ENCODE results near the gene PGF. TPM values are rescaled to one million over a fixed set of nuclear protein-coding genes. Genes with fewer than 3 reads are reported as not detected.

PGF gene
- total RNA-seq, 1 donor from 2014 or later: 3.2 TPM

GRCh38 chr14:74962046-74962445 lies 6.6 kb upstream of the PGF start:
- TF ChIP-seq, protein P1, sequence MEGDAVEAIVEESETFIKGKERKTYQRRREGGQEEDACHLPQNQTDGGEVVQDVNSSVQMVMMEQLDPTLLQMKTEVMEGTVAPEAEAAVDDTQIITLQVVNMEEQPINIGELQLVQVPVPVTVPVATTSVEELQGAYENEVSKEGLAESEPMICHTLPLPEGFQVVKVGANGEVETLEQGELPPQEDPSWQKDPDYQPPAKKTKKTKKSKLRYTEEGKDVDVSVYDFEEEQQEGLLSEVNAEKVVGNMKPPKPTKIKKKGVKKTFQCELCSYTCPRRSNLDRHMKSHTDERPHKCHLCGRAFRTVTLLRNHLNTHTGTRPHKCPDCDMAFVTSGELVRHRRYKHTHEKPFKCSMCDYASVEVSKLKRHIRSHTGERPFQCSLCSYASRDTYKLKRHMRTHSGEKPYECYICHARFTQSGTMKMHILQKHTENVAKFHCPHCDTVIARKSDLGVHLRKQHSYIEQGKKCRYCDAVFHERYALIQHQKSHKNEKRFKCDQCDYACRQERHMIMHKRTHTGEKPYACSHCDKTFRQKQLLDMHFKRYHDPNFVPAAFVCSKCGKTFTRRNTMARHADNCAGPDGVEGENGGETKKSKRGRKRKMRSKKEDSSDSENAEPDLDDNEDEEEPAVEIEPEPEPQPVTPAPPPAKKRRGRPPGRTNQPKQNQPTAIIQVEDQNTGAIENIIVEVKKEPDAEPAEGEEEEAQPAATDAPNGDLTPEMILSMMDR (IDR thresholded peaks at IDR 0.05): no peak
- Mint-ChIP-seq H3K4me1 (ENCODE audit: low read depth) (no peaks in the 10 kb centered on the region), H3K9me3 (ENCODE audit: low read depth) (no peaks in the 10 kb centered on the region), H3K27me3 (ENCODE audit: low read depth) (peaks cover 10% of the 10 kb centered on the region), H3K36me3 (ENCODE audit: low read depth) (no peaks in the 10 kb centered on the region), H3K4me3 (ENCODE audit: unreplicated experiment) (no peak overlapping the region), H3K27ac (ENCODE audit: unreplicated experiment) (no peak overlapping the region)
- DNase-seq (ENCODE audit: low spot score): no peak

DNA sequence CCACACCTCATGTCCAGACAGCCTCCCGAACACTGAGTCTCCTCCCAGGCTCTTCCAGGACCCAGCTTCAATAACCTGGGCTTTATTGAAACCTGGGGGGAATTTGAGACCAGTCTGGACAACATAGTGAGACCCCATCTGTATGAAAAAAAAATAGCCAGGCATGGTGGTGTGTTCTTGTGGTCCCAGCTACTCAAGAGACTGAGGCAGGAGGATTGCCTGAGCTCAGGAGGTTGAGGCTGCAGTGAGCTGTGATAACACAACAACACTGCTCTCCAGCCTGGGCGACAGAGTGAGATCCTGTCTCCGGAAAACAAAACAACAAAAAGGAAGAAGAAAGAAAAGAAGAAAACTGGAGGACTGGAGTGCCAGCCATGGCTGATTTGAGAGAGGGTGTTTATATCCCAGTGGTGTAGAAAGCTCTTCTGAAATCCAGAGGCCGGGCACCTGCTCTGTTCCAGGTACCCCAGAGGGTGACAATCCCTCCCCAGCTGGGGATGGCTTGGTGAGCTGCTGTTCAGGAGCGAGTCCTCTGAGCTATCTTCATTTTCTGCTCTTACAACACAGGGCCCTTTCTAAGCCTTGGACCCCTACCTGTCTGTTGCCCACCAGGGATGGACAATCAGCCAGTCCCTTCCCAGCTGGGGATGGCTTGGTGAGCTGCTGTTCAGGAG lies 6.0 kb upstream of the PGF start:
- no peak for DNase-seq (ENCODE audit: low spot score)
- H3K36me3 Mint-ChIP-seq (ENCODE audit: low read depth): no peaks in the 10 kb centered on the region
- H3K9me3 Mint-ChIP-seq (ENCODE audit: low read depth): no peaks in the 10 kb centered on the region
- TF ChIP-seq, protein P1 (IDR thresholded peaks at IDR 0.05): no peak
- H3K4me3 Mint-ChIP-seq (ENCODE audit: unreplicated experiment): no peak overlapping the region
- H3K27ac Mint-ChIP-seq (ENCODE audit: unreplicated experiment): no peak overlapping the region
- H3K27me3 Mint-ChIP-seq (ENCODE audit: low read depth): peaks cover 10% of the 10 kb centered on the region
- H3K4me1 Mint-ChIP-seq (ENCODE audit: low read depth): no peaks in the 10 kb centered on the region

DNA sequence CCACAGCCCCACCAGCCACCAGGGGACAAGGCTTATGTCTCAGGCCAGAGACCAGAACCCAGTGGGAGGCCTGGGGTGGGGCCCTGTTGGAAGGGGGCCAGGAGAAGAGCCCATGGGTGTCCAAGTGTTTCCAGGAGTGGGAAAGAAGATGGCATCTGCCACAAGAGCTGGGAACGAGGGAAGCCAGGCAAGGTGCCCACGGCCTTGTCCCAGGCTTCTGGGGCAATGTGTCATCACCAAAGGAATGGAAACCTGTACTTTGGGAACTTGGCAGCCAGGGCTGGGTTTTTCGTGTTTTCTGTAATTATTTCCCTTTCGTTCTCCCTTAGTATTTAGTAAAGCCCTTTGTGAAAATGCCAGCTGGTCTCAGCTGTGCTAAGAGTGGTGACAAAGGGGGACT lies 5.3 kb upstream of the PGF start:
- TF ChIP-seq, protein P1 (IDR thresholded peaks at IDR 0.05): no peak
- H3K36me3 Mint-ChIP-seq (ENCODE audit: low read depth): no peaks in the 10 kb centered on the region
- H3K4me3 Mint-ChIP-seq (ENCODE audit: unreplicated experiment): no peak overlapping the region
- H3K4me1 Mint-ChIP-seq (ENCODE audit: low read depth): no peaks in the 10 kb centered on the region
- peaks cover 10% of the 10 kb centered on the region for H3K27me3 Mint-ChIP-seq (ENCODE audit: low read depth)
- no peak overlapping the region for H3K27ac Mint-ChIP-seq (ENCODE audit: unreplicated experiment)
- no peak for DNase-seq (ENCODE audit: low spot score)
- no peaks in the 10 kb centered on the region for H3K9me3 Mint-ChIP-seq (ENCODE audit: low read depth)

- Mint-ChIP-seq H3K36me3 (ENCODE audit: low read depth) (no peaks in the 10 kb centered on the region), H3K27me3 (ENCODE audit: low read depth) (peaks cover 10% of the 10 kb centered on the region), H3K27ac (ENCODE audit: unreplicated experiment) (no peak overlapping the region)
These were observed 4.3 kb upstream of the PGF start for GRCh38 chr14:74959596-74960180.

GRCh38 chr14:74956280-74957072 lies 1.1 kb upstream of the PGF start:
- DNase-seq (ENCODE audit: low spot score): no peak
- Mint-ChIP-seq H3K4me3 (ENCODE audit: unreplicated experiment) (no peak overlapping the region), H3K36me3 (ENCODE audit: low read depth) (no peaks in the 10 kb centered on the region), H3K4me1 (ENCODE audit: low read depth) (peaks cover 9% of the 10 kb centered on the region), H3K9me3 (ENCODE audit: low read depth) (no peaks in the 10 kb centered on the region), H3K27ac (ENCODE audit: unreplicated experiment) (no peak overlapping the region), H3K27me3 (ENCODE audit: low read depth) (peaks cover 1% of the 10 kb centered on the region)
- TF ChIP-seq, protein P1 (IDR thresholded peaks at IDR 0.05): no peak

More at GRCh38 chr14:74959596-74960180, 4.3 kb upstream of the PGF start:
- no peak for DNase-seq (ENCODE audit: low spot score)
- H3K9me3 Mint-ChIP-seq (ENCODE audit: low read depth): no peaks in the 10 kb centered on the region
- no peak overlapping the region for H3K4me3 Mint-ChIP-seq (ENCODE audit: unreplicated experiment)
- TF ChIP-seq, protein P1 (IDR thresholded peaks at IDR 0.05): no peak
- peaks cover under 1% of the 10 kb centered on the region for H3K4me1 Mint-ChIP-seq (ENCODE audit: low read depth)
